Urinary bladder (tissue), 4 donors: ENCODE results near the gene ZNF541. TPM values are rescaled to one million over a fixed set of nuclear protein-coding genes. Genes with fewer than 3 reads are reported as not detected.

Source experiments
- DNase-seq: peaks from one replicate; pipeline ENCODE4 v3.0.0-alpha.2; 2015; ENCODE audit errors: extremely low spot score
- H3K27ac ChIP-seq: one replicate; pipeline ENCODE4 v1.5.1; 2013; ENCODE audit warnings: low read depth, mild to moderate bottlenecking, moderate library complexity
- H3K36me3 ChIP-seq: one replicate; pipeline ENCODE4 v1.6.1; 2013; ENCODE audit warnings: mild to moderate bottlenecking, moderate library complexity; ENCODE audit not compliant: insufficient read depth
- H3K4me1 ChIP-seq: one replicate; pipeline ENCODE4 v1.6.1; 2013; ENCODE audit warnings: mild to moderate bottlenecking, moderate library complexity; ENCODE audit not compliant: insufficient read depth
- H3K4me3 ChIP-seq: one replicate; pipeline ENCODE4 v1.5.1; 2013; ENCODE audit warnings: low read depth, low read length
- WGBS: extraction: QIAGEN DNeasy Blood & Tissue Kit; methylation state at CpG from one replicate; pipeline ENCODE4 v1.1.7; 2013; 5-methylcytosine and 5-hydroxymethylcytosine counted together
- polyA plus RNA-seq: library from polyadenylated mRNA; stranded (reverse); fragments of 200-250 nt; gene quantifications from one replicate; pipeline ENCODE4 v1.2.3, GENCODE V29; 2013
- small RNA-seq: library from RNA; depleted of rRNA; stranded (forward); fragments of <200 nt; gene quantifications from one replicate; pipeline ENCODE3, GENCODE V24; 2014
- total RNA-seq: library from RNA; depleted of rRNA; stranded (reverse); fragments of >200 nt; gene quantifications from one replicate; pipeline ENCODE4 v1.2.3, GENCODE V29; 2014
- donor health status: healthy with polysubstance abuse.
- donor health status: healthy.

The ZNF541 gene
- total and polyA plus RNA-seq, 2 donors: 0.16 to 0.25 TPM

DNA sequence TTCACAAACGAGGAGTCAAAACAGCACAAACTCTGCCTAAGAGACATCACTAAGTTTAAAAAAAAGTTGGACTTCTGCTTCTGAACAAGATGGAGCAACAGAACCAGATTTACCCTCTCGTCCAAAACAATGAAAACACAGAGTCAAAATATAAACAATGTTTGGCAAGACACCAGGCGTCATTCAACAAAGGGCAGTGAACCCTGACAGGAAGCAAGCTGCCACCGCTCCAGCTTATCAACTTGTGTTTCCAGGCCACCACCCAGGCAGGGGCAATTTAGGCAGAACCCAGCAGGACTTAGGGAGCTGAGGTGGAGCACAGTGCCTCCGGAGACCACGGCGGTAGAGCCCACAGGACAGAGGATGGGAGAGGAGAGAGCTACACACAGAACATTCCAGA, 49.5 kb downstream of the ZNF541 start:
- H3K4me1 ChIP-seq: no peaks in the 10 kb centered on the region
- WGBS: 21% methylated on average over 7 of the region's 7 CpGs
- H3K27ac ChIP-seq: no peak overlapping the region
- DNase-seq: no peak
- no peaks in the 10 kb centered on the region for H3K36me3 ChIP-seq
- no peak overlapping the region for H3K4me3 ChIP-seq

Small RNA genes within 50 kb of the gene (small RNA-seq; reads per million reads assigned to genes)
- gene RN7SL322P: not detected

Other genes starting within 250 kb of the ZNF541 start
- gene C5AR2, start 241.0 kb downstream of the ZNF541 start, total RNA-seq: 0.85 TPM
- 4.9 TPM for gene C5AR2, start 241.0 kb downstream of the ZNF541 start, polyA plus RNA-seq
- 9.5 TPM for gene DHX34, start 223.8 kb downstream of the ZNF541 start, total RNA-seq
- gene DHX34, start 223.8 kb downstream of the ZNF541 start, polyA plus RNA-seq: 13.9 TPM
- 32.6 TPM for gene MEIS3, start 153.6 kb downstream of the ZNF541 start, total RNA-seq
- gene MEIS3, start 153.6 kb downstream of the ZNF541 start, polyA plus RNA-seq: 58.5 TPM
- 1.5 TPM for gene SLC8A2, start 101.3 kb downstream of the ZNF541 start, total RNA-seq
- gene SLC8A2, start 101.3 kb downstream of the ZNF541 start, polyA plus RNA-seq: 10.2 TPM
- 3.0 TPM for gene KPTN, start 88.9 kb downstream of the ZNF541 start, total RNA-seq
- 10.2 TPM for gene KPTN, start 88.9 kb downstream of the ZNF541 start, polyA plus RNA-seq
- gene NAPA, start 58.1 kb downstream of the ZNF541 start, total RNA-seq: 33.4 TPM
- gene NAPA, start 58.1 kb downstream of the ZNF541 start, polyA plus RNA-seq: 107 TPM
- 5.9 TPM for gene BICRA, start 36.0 kb upstream of the ZNF541 start, total RNA-seq
- gene BICRA, start 36.0 kb upstream of the ZNF541 start, polyA plus RNA-seq: 10.9 TPM
- gene EHD2, start 140.3 kb upstream of the ZNF541 start, total RNA-seq: 53.1 TPM
- gene EHD2, start 140.3 kb upstream of the ZNF541 start, polyA plus RNA-seq: 188 TPM
- gene NOP53, start 172.4 kb upstream of the ZNF541 start, total RNA-seq: 51.2 TPM
- 690 TPM for gene NOP53, start 172.4 kb upstream of the ZNF541 start, polyA plus RNA-seq
- gene SELENOW, start 205.6 kb upstream of the ZNF541 start, total RNA-seq: 186 TPM
- 566 TPM for gene SELENOW, start 205.6 kb upstream of the ZNF541 start, polyA plus RNA-seq
- not detected for gene TPRX1, start 231.4 kb upstream of the ZNF541 start, total RNA-seq
- not detected for gene TPRX1, start 231.4 kb upstream of the ZNF541 start, polyA plus RNA-seq
- gene CRX, start 248.8 kb upstream of the ZNF541 start, total RNA-seq: not detected
- not detected for gene CRX, start 248.8 kb upstream of the ZNF541 start, polyA plus RNA-seq